GM11168 (cell line): Measurements from ENCODE around the gene ARHGAP25.

Source experiments
- in situ Hi-C: fragments of 300-500 bp; cut with MboI; formaldehyde crosslinking; loops from one replicate; pipeline ENCODE4 v1.12.0; 2022; ENCODE audit warnings: low sequenced_read_pairs; ENCODE audit not compliant: unreplicated experiment

Gene ARHGAP25

GRCh38 chr2:68845043-68845442, 110.4 kb downstream of the ARHGAP25 start:
- in situ Hi-C loops: no loop called here

GRCh38 chr2:68846091-68846490, 111.5 kb downstream of the ARHGAP25 start:
- in situ Hi-C loops: no loop called here

- in situ Hi-C loops: no loop called here
These were observed 113.1 kb downstream of the ARHGAP25 start for GRCh38 chr2:68847751-68848150.

- in situ Hi-C loops: no loop called here
These were observed 115.0 kb downstream of the ARHGAP25 start for GRCh38 chr2:68849579-68850030.

- in situ Hi-C loops: no loop called here
These were observed 115.9 kb downstream of the ARHGAP25 start for GRCh38 chr2:68850524-68850923.

- in situ Hi-C loops: no loop called here
These were observed 118.4 kb downstream of the ARHGAP25 start for GRCh38 chr2:68853035-68853434.

GRCh38 chr2:68853915-68854314, 119.3 kb downstream of the ARHGAP25 start:
- in situ Hi-C loops: no loop called here

- in situ Hi-C loops: no loop called here
These were observed 119.9 kb downstream of the ARHGAP25 start for GRCh38 chr2:68854476-68854875.

- in situ Hi-C loops: no loop called here
These were observed 120.9 kb downstream of the ARHGAP25 start for GRCh38 chr2:68855550-68855949.

GRCh38 chr2:68857202-68857845, 122.7 kb downstream of the ARHGAP25 start:
- in situ Hi-C loops: no loop called here

- in situ Hi-C loops: no loop called here
These were observed 123.3 kb downstream of the ARHGAP25 start for GRCh38 chr2:68857855-68858456.

- in situ Hi-C loops: no loop called here
These were observed 125.5 kb downstream of the ARHGAP25 start for GRCh38 chr2:68860111-68860510.

- in situ Hi-C loops: no loop called here
These were observed 126.7 kb downstream of the ARHGAP25 start for GRCh38 chr2:68861330-68861729.

GRCh38 chr2:68862889-68863288, 128.3 kb downstream of the ARHGAP25 start:
- in situ Hi-C loops: no loop called here

- in situ Hi-C loops: no loop called here
These were observed 129.4 kb downstream of the ARHGAP25 start for GRCh38 chr2:68863996-68864395.

GRCh38 chr2:68865108-68865507, 130.5 kb downstream of the ARHGAP25 start:
- in situ Hi-C loops: no loop called here

GRCh38 chr2:68870215-68870614, 135.6 kb downstream of the ARHGAP25 start:
- in situ Hi-C loops: no loop called here

GRCh38 chr2:68871159-68871764, 136.7 kb downstream of the ARHGAP25 start, which contains the start of gene BMP10:
BMP10 (minus strand) TSS chr2:68871397; CDS start chr2:68871358, 39 bp downstream.
- in situ Hi-C loops: no loop called here
